ENCODE results near the gene FAM107B.

FAM107B gene

DNA sequence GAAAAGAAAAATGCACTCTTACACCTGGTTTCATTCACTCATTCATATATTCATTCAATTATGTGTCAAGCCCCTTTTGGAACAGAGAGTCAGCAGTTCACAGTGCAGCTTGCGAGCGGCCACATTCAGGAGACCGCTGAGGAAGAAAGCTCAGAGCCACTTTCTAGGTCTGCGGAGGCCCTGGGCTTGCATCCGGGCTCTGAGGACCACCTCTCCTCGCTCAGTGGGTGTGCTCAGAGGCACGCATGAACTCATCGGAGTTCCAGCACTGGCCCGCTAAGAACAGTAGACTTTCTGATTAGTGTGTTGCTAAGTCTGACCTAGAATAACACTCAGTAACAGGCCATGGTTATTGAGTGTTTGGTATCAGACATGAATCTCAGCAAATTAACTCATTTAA, 1.8 kb upstream of the FAM107B start:
- DNase-seq (ENCODE audit: low spot score) = no peak

DNA sequence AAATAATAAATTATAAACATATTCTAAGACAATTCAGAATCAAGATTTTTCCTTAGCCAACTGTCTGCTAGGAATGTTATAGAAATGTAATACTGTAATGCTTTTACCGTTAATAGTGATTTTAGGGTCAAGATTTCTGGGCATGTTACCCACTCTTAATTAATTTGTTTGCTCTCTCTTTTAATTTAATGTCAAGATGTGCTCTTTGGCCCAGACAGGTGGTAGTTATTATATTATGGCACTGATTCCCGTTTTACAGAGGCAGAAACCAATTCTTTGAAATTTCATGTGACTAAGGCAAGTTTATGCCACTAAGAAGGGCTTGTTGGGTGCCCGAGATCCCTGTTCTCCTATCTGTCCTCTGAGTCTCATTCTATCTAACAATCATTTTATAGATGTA, 959 bp upstream of the FAM107B start:
- no peak for DNase-seq (ENCODE audit: low spot score)

DNA sequence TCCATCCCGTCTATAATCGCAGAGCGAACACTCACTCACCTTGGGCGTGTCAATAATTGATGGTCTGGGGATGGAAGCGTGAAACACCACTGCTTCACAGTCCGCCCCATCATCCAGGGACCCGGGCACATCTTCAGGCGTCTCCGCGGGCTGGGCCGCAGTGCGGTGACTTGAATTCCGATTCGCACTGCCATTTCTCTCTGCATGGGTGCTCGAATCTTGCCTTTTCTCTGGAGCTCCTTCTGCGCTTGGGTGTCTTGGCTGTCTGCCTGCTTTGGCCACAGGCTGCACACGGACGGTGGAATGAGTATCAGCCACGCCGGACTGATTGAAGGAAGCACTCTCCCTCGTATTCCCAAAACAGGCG, 500 bp downstream of the FAM107B start:
- no peak for DNase-seq (ENCODE audit: low spot score)

DNA sequence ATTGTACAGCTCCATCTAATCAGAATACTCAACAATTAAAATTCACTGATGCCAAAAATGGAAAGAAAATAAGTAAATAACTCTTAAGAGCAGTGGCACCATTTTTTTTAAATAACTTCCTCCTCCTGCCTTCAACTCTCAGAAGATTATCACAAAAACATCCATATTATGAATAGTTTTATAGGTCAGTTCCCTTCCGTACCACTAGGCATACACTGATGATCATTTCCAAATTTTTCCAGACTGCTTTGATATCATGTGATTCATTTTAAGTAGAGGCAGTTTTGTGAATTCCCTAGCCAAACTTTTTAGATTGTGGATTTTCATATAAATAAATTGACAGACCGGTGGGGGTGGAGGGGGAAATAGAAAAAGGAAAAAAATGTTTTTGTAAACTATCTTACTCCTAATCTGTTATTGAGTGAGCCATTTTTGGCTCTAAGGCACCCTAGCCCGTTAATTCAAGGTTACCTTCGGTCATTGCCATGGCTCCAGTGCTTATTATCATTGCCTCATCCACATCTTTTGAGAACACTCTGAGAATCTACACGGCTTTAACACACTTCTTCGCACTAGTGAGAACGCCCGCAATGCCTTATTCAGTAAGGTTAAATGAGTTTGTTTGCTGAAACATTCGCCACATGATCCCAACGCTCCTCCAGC, 1.0 kb downstream of the FAM107B start:
- DNase-seq (ENCODE audit: low spot score) = no peak

DNA sequence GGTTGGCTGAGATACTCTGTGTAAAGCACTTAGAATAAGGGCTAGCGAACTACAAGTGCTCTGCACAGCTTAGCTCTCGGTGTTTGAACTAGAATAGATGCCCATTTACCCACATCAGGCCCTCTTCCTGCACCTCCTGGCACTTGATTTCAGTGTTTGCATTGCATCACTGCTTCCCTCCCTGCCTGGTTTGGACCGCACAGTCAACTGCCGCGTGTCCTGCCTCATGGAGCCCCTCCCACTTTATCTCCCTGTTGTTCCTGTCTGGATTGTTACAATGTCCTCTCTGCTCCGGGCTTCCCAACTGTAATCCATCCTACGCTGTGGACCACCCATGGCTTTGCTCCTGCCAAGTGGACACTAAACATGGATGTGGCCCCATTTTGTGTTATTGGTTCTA, 2.3 kb downstream of the FAM107B start:
- DNase-seq (ENCODE audit: low spot score) = no peak

DNA sequence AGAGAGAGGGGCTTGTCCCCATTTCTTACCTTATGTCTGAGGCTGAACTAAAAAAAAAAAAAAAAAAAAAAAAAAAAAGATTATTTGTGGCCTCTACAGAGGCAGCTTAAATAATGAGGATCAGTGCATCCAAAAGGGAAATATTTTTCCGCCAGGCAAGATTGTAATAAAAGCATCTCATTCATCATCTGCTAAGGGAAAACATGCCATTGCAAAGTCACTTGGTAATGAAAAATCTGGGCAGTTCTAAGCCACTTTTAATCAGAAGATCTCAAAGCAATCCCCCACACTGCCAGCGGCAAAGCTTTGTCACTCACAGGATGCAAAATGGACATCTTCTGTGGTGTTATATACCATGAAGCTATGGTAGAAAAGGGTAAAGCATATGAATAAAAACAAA, 3.8 kb downstream of the FAM107B start:
- DNase-seq (ENCODE audit: low spot score) = no peak

DNA sequence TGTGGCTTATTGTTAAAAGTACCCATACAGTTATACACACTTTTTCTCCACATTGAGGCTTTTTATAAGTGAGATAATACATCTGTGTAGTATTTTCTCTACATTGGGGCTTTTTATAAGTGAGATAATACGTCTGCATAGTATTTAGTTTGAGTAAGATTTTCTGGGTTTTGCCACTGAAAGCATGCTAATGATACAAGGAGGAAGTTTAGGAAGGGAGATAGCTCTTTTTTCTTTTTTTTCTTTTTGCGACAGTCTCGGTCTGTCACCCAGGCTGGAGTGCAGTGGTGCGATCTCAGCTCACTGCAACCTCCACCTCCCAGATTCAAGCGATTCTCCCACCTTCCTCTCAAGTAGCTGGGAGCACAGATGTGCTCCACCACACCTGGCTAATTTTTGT, 13.3 kb downstream of the FAM107B start:
- no peak for DNase-seq (ENCODE audit: low spot score)

DNA sequence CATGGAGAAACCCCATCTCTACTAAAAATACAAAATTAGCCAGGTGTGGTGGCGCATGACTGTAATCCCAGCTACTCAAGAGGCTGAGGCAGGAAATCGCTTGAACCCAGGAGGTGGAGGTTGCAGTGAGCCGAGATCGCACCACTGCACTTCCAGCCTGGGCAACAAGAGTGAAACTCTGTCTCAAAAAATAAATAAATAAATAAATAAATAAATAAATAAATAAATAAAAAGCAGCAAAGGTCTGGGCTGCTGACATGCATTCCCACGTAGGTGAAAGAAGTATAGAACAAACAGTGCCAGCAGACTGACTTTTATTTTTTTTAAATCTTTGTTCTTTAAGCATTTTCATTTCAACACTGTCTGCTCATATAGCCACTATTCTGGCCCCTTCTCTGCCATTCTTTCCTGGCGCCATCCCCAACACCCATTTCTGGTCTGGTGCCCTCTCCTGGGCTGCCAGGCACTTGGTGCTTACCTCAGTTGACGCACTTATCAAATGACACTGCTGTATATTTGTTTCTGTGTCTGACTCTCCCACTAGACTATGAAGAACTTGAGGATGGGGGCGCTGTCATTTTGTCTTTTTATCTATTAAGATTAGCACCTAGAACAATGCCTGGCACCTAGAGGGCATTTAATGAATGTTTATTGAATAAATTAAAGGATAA, 15.6 kb downstream of the FAM107B start:
- no peak for DNase-seq (ENCODE audit: low spot score)

DNA sequence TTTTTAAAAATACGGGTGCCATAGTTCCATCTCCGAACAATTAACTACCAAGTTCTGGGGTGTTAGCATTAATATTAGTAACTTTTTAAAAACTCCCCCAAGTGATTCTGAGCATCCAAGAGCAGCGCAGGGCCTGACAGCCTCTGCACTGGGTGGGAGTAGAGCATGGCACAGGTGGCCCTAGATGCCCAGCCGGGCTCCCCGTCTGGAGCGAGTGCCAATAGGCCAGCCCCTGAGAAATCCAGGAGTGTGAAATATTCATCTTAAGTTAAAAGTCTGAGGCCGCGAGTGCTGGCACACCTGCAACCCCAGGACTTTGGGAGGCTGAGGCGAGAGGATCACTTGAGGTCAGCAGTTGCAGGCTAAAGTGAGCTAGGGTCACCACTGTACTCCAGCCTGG, 16.2 kb downstream of the FAM107B start:
- no peak for DNase-seq (ENCODE audit: low spot score)

DNA sequence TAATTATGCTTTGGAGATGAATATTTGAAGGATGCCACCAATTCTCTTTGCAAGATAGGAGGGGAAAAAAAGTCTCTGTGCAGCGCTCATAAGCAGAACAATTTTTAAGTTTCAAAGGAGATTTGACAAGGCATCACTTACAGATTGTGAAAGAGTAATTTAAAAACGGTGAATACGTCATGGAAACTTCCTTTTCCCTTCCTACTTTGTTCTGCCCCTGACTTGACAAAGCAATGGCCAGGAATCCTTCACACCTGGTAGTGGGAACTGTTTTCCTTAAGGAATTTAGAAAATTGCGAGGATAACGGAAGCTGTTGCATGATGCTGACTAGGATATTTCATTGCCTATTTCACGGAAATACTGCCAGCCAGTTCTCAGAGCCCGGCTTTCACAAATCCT, 16.7 kb downstream of the FAM107B start:
- DNase-seq (ENCODE audit: low spot score) = no peak

DNA sequence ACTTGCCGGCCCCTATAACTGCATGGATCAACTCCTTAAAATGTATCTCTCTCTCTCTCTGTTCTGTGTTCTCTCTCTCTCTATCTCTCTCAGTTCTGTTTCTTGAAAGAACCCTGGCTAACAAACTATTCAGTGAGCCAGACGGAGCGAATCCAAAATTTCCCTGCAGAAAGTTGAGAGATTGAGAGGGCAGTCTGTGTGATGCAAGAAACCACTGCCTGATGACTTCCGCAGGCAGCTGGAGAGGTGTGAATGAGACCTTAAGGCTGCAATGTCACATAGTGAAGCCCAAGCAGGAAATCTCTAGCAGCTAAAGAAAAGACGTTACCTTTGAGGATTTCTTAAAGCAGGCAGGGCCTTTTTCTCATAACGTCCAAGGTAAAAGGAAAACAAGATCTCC, 17.3 kb downstream of the FAM107B start:
- no peak for DNase-seq (ENCODE audit: low spot score)

DNA sequence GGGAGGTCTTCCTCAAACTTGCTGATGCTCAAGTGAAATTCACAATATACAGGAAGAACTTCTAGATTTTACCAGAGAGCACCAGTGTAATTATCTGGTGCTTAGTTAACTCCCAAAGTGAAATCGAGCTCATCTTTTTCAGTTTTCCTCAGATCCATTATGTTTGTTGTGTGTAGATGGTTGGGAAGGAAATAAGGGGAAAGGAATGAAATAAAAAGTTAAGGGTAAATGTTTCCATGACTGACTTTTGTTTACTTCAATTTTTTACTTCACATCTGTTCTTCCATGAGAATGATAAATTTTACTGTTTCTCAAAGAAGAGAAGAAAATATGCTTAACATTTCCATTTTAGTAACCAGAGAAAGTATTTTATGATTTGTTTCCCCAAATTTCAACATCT, 21.3 kb downstream of the FAM107B start:
- no peak for DNase-seq (ENCODE audit: low spot score)

DNA sequence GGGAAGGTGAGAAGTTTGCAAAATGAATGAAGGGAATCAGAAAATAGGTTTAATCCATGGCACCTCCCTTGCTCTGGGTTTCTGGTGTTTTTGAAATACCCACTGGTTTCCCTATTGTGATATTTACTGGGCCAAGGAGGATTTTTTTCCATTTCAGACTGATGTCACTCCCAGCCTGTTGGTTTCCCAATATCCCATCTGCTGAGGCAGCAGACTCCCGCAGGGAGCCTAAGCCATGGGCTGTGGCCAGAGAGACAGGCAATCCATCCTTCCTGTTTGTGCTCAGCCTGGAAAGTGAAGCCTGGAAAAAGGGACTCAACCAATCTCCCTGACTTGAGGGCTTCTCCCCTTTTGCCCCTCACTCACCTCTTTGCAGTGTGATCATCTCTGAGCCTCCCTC, 22.8 kb downstream of the FAM107B start:
- DNase-seq (ENCODE audit: low spot score) = peak; percentile 47

DNA sequence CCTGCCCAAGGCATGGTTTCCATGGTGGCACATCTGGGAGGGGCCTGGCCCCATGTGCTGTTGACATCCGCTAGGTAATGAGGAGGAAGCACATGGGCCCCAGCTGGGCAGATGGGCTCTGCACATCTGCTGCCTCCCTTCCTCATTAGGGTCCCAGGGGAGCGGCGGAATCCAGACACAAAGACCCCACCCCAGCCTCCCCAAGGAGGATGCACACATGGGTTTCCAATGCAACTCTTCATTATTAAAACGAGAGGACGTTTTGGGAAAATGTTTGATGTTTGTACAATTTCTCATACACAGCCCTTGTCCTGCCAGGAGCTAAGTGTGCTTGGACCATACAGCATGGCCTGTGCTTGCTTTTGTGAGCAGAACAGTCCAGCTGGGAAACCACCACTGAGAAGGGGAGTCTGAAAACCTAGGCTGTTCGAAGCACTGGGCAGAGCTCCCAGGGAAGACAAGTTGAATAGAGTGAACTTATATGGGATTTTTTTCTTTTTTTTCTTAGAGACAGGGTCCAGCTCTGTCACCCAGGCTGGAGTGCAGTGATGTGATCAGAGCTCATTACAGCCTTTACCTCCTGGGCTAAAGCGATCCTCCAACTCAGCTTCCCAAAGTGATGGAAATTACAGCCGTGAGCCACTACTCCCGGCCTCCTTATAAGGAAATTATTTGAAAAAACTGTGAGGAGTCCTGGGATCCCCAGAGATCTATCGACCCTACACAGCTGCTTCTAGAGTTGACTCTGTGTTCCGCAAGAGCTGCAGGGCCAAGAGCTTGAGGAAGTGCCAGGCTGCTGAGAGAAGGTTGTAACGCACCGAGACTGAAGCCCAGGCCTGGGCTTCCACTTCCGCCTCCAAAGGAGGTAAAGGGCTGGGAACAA, 23.4 kb downstream of the FAM107B start:
- no peak for DNase-seq (ENCODE audit: low spot score)

DNA sequence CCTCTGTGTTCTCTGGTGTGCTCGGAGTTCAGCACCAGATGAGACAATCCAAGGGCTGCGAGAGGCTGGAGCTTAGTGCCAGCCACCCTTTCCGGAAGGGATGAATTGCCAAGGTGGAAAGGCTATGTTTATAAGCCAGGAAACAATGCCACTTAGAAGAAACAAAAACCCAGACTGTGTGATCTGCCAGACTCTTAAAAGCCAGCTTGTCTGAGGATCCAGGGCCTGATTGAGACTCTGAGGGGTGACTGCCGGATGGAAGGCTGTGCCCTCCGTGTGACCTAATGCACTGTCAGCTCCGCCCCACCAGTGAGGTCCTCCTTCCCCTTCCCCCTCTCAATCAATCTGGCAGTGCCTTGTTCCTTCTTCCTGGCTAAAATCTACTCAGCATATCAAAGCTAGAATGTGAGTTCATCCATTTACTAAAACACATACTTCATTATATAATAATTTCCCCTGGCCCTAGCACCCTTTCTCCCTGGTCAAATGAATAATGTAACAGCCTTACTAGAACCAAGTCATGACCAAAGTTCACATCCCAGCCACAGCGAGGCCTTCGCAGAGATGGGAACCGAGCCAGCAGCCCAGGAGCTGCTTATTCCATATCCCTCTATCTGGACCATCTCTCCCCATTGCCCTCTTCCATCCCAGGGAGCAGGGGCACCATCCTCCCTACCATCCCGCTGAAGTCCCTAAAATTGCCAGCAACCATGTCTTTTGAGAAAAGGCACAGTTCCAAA, 25.5 kb downstream of the FAM107B start:
- no peak for DNase-seq (ENCODE audit: low spot score)

DNA sequence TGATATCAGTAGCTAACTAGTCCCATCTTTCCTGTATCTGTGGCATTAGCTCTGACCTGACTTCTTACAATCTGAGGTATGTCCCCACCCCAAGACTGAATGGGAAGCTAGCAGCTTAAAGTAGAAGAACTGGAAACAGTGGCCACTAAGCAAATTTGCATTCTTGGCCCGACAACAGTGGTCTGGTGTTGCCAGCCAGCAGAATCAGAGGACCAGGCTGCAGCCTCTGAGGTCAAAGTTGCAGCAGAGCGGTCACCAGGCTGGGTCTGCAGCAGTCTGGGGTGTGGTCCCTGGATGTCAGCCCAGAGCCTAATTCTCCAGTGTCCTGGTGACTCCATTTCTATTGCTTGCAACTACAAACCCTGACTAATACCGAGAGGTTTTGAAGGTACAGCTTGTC, 26.3 kb downstream of the FAM107B start:
- no peak for DNase-seq (ENCODE audit: low spot score)

DNA sequence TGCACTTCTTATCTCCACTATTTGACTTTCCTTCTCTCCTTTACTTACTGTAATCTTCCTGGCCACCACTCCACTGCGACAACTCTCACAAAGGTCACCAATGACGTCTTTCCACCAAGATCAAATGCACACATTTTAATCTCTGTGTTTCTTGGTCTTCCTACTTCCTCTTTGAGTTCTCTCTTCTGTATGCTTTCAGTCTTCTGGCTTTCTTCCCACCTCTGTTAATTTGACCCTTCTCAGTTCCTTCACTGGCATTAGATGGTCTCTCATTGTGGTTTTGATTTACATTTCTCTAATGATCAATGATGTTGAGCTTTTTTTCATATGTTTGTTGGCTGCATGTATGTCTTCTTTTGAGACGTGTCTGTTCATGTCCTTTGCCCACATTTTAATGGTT, 31.9 kb downstream of the FAM107B start:
- no peak for DNase-seq (ENCODE audit: low spot score)

DNA sequence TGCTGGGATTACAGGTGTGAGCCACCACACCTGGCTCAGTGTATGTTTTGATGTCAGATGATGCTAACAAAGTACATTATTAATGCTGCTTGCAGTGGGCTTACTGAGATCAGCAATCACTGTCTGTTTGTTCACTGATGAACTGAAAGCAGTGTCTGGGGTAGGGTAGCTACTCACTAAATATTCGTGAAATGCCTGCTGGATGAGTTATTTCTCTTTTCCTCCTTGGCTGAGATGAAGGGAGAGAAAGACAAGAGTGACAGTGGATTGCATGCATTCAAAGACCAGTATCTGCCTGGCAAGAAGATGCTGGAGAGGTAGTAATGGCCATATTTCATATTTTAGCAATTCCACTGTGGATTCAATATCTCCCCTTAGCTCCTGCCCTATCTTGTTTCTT, 32.3 kb downstream of the FAM107B start:
- DNase-seq (ENCODE audit: low spot score) = no peak

DNA sequence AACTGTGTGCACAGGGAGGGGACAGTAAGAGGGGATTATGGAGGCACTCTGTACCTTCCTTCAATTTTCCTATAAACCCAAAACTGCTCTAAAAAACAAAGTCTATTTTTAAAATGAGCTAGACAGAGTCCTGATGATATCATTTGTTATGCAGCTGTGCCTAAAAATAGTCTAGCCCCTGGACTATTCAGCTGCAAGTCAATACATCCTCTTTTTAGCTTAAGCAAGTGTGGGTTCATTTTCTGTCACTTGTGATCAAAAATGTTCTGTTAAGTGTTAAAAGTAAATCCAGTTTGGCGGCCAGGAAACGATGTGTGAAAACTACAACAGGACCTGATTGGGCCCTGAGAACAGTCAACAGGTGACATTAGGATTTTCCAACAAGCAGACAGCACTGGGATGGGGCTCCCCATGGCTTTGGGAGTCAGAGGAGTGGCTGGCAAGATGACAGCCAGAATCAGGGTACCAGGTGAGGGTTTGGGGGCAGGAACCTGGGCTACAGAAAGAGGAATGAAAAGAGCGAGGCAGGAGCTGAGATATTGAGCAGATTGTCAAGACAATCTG, 33.9 kb downstream of the FAM107B start:
- no peak for DNase-seq (ENCODE audit: low spot score)

DNA sequence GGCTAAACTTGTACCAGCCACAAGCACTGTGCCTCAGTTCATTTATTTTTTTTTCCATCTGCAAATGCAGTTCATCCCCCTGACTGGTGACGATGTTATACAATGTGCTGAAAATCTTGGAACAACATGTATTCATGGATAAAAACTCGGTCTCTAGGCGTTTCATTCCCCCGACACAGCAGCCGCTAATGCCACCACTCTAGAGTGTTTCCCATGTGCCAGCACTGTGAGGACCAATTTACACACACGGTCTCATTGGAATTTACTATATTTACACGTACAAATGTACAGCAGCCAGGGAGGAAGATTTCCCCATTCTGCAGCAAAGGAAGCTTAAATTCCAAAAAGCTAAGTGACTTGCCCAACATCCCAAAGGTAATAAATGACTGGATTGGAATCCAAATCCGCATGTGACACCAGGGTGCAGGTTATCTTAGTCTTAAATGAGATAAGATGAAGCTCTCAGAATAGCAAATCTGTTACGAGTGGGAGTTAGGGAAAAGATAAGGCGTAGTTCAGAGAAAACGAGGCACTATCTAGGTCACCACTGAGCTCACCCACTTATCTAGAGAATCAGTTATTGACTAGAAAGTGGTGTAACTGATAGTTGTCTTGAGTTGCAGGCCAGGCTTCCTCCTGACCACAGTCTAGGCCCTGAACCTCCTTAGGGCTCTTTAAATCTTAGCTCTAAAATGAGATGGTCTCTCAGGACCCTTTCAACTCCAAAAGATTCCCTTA, 36.7 kb downstream of the FAM107B start:
- no peak for DNase-seq (ENCODE audit: low spot score)

DNA sequence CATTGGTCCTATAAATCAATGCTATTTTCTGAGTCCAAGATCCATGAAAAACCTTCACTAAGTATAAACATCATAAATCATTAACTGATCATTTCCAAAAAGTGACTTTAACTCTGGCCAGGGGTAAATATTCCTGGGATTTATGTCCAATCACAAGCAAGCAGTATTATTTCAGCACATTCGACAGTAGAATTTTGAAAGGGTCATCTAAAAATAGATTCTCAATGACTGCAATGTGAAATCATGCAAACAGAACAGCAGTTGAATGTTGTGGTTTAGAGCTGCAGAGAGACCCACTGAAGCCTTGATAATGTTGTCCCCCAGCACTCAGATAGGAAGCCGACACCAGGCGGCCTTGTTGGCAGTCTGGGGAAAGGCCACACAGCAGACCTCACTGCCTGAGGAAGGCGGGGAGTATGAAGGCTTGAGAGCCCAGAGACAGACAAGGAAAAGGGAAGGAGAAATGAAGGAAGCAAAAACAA, 38.1 kb downstream of the FAM107B start:
- DNase-seq (ENCODE audit: low spot score) = peak; percentile 38
